Posterior cingulate gyrus (tissue), 11 donors: Measurements from ENCODE around the gene ZXDC.

Experiments used
- DNase-seq, 10 donors: peaks; one replicate each; pipeline versions ENCODE4 v3.0.0 to v3.0.0-alpha.2; 2020 to 2021; ENCODE audit warnings: mixed read lengths in 3 of 10
- intact Hi-C: fragments of 100-400 bp; cut with DNase I; formaldehyde crosslinking; loops from one replicate; pipeline ENCODE4 v1.15.1; 2023

Gene ZXDC

GRCh38 chr3:126442094-126442855 is 33.4 kb downstream of the ZXDC start:
- peak; percentile 31 to 91 (median 58) for DNase-seq
- intact Hi-C loops, result no loop called here

- intact Hi-C loops, result no loop called here
- DNase-seq, result peak in 2 of 10 donors; percentile 82 to 83
These were observed 34.3 kb downstream of the ZXDC start for GRCh38 chr3:126441256-126441880.

GRCh38 chr3:126440709-126440995 is 35.0 kb downstream of the ZXDC start:
- DNase-seq, result peak in 1 of 10 donors; percentile 53
- intact Hi-C loops, result no loop called here

- intact Hi-C loops, result no loop called here
- peak in 2 of 10 donors; percentile 4 to 42 for DNase-seq
These were observed 35.6 kb downstream of the ZXDC start for GRCh38 chr3:126439968-126440708.

- peak in 2 of 10 donors; percentile 78 to 81 for DNase-seq
- intact Hi-C loops, result no loop called here
These were observed 36.2 kb downstream of the ZXDC start for GRCh38 chr3:126439346-126439967.

GRCh38 chr3:126438746-126439145 is 36.9 kb downstream of the ZXDC start:
- intact Hi-C loops, result no loop called here
- DNase-seq, result peak in 1 of 10 donors; percentile 62

- DNase-seq, result peak in 1 of 10 donors; percentile 71
- intact Hi-C loops, result no loop called here
These were observed 37.5 kb downstream of the ZXDC start for GRCh38 chr3:126438186-126438585.

GRCh38 chr3:126436826-126437717 is 38.6 kb downstream of the ZXDC start:
- peak in 1 of 10 donors; percentile 67 for DNase-seq
- intact Hi-C loops, result no loop called here

- intact Hi-C loops, result no loop called here
These were observed 40.0 kb downstream of the ZXDC start for GRCh38 chr3:126435456-126436315.

GRCh38 chr3:126434931-126435411 is 40.7 kb downstream of the ZXDC start:
- DNase-seq, result peak in 1 of 10 donors; percentile 53
- intact Hi-C loops, result no loop called here

More at GRCh38 chr3:126435456-126436315, 40.0 kb downstream of the ZXDC start:
- peak in 2 of 10 donors; percentile 56 to 74 for DNase-seq

- intact Hi-C loops, result no loop called here
- DNase-seq, result peak in 1 of 10 donors; percentile 55
These were observed 41.5 kb downstream of the ZXDC start for GRCh38 chr3:126434264-126434590.

GRCh38 chr3:126433496-126434263 is 42.0 kb downstream of the ZXDC start:
- intact Hi-C loops, result no loop called here
- peak in 7 of 10 donors; percentile 35 to 92 (median 72) for DNase-seq

GRCh38 chr3:126433105-126433430 is 42.6 kb downstream of the ZXDC start:
- peak in 1 of 10 donors; percentile 55 for DNase-seq
- intact Hi-C loops, result no loop called here

- peak in 1 of 10 donors; percentile 52 for DNase-seq
- intact Hi-C loops, result no loop called here
These were observed 43.2 kb downstream of the ZXDC start for GRCh38 chr3:126432361-126433104.

- intact Hi-C loops, result no loop called here
- DNase-seq, result peak in 1 of 10 donors; percentile 30
These were observed 44.6 kb downstream of the ZXDC start for GRCh38 chr3:126431103-126431534.

GRCh38 chr3:126424751-126425150 is 50.9 kb downstream of the ZXDC start:
- DNase-seq, result peak in 2 of 10 donors; percentile 15 to 52
- intact Hi-C loops, result no loop called here

- intact Hi-C loops, result no loop called here
These were observed 51.5 kb downstream of the ZXDC start for GRCh38 chr3:126424039-126424717.

More at GRCh38 chr3:126424039-126424717, 51.5 kb downstream of the ZXDC start:
- DNase-seq, result peak in 2 of 10 donors; percentile 70 to 76
